ENCODE measurements around the gene PCDHGB6. TPM values are rescaled to one million over a fixed set of nuclear protein-coding genes. Genes with fewer than 3 reads are reported as not detected.

Gene PCDHGB6
- total RNA-seq, 1 experiment from 2014 or later, result 0.22 TPM

GRCh38 chr5:141437221-141437620 is 29.4 kb downstream of the PCDHGB6 start:
- intact Hi-C loops (cut with micrococcal nuclease), result no loop called here
- no peak for TF ChIP-seq EZH2phosphoT487 (IDR thresholded peaks at IDR 0.05; ENCODE audit: borderline replicate concordance)
- TF ChIP-seq REST (IDR thresholded peaks at IDR 0.05; ENCODE audit: low read depth), result no peak
- TF ChIP-seq CEBPB (IDR thresholded peaks at IDR 0.05; ENCODE audit: low read depth), result no peak
- TF ChIP-seq SRF (IDR thresholded peaks at IDR 0.05; ENCODE audit: low read depth), result no peak
- TF ChIP-seq ELF1 (IDR thresholded peaks at IDR 0.05; ENCODE audit: borderline replicate concordance, low read depth), result no peak
- no peak for TF ChIP-seq CTCF (IDR thresholded peaks at IDR 0.05 in 2 of 3, conservative IDR thresholded peaks at IDR 0.05 in 1 of 3; ENCODE audit: borderline replicate concordance in 1 of 3, insufficient read depth in 1 of 3, low read depth in 2 of 3, low read length in 2 of 3)
- no peak for TF ChIP-seq JUND (IDR thresholded peaks at IDR 0.05)
- no peak for TF ChIP-seq POLR2A (IDR thresholded peaks at IDR 0.05; ENCODE audit: borderline replicate concordance, extremely low read depth, insufficient read depth, insufficient read length)
- TF ChIP-seq YY1 (IDR thresholded peaks at IDR 0.05; ENCODE audit: extremely low read depth, insufficient replicate concordance, low read depth, low read length), result no peak
- no peak for TF ChIP-seq SP1 (IDR thresholded peaks at IDR 0.05; ENCODE audit: low read depth)
- TF ChIP-seq FOSL1 (IDR thresholded peaks at IDR 0.05; ENCODE audit: low read depth), result no peak
- no peak for TF ChIP-seq ZNF274 (IDR thresholded peaks at IDR 0.05; ENCODE audit: low read depth, low read length)
- TF ChIP-seq MAX (IDR thresholded peaks at IDR 0.05), result no peak
- no peak for TF ChIP-seq RAD21 (IDR thresholded peaks at IDR 0.05; ENCODE audit: low read depth)
- no peak for TF ChIP-seq ZBTB33 (IDR thresholded peaks at IDR 0.05; ENCODE audit: extremely low read depth, insufficient replicate concordance, low read length)
- TF ChIP-seq EGR1 (IDR thresholded peaks at IDR 0.05; ENCODE audit: low read depth), result no peak
- no peak for TF ChIP-seq EZH2 (IDR thresholded peaks at IDR 0.05)
- no peak for TF ChIP-seq ATF3 (IDR thresholded peaks at IDR 0.05)
- TF ChIP-seq TCF7L2 (IDR thresholded peaks at IDR 0.05; ENCODE audit: borderline replicate concordance, extremely low read depth, insufficient read depth, insufficient read length), result no peak
- no peak for TF ChIP-seq SIN3A (IDR thresholded peaks at IDR 0.05; ENCODE audit: low read depth)
- Histone ChIP-seq H3K27ac (ENCODE audit: low read depth, low read length) (no peak overlapping the region), H3K9me2 (ENCODE audit: insufficient read depth) (no peaks in the 10 kb centered on the region), H2AFZ (ENCODE audit: low read depth, low read length, poor library complexity, severe bottlenecking) (no peak overlapping the region), H3K4me1 (ENCODE audit: control insufficient read depth in 1 of 2, insufficient read depth in 2 of 2, low read length in 2 of 2) (no peaks in the 10 kb centered on the region), H3K9me3 (ENCODE audit: control insufficient read depth in 1 of 2, insufficient read depth in 1 of 2, low read depth in 1 of 2, low read length in 2 of 2) (no peaks in the 10 kb centered on the region), H3K4me3 (replicated peaks in 1 of 2; ENCODE audit: low read depth in 1 of 2, low read length in 2 of 2) (no peak overlapping the region), H3K36me3 (ENCODE audit: control insufficient read depth in 1 of 2, insufficient read depth in 2 of 2, low read length in 2 of 2) (no peaks in the 10 kb centered on the region), H3K79me2 (ENCODE audit: insufficient read depth, low read length) (no peaks in the 10 kb centered on the region), H3K4me2 (ENCODE audit: low read length) (no peak overlapping the region), H4K20me1 (ENCODE audit: insufficient read depth) (no peaks in the 10 kb centered on the region), H3K9ac (ENCODE audit: low read length) (no peak overlapping the region), H3K27me3 (ENCODE audit: insufficient read depth, low read length) (no peaks in the 10 kb centered on the region)
- BruUV-seq (replicated peaks), result no TSS peak
- CTCF ChIA-PET, result interaction anchor here (1.6 kb wide), 1 partner anchor 120 kb away, joined by 3 read pairs; no protein-coding TSS in a partner anchor
- RAD21 ChIA-PET (ENCODE audit: low non-redundant PET in 1 of 2, low total read pairs in 2 of 2, uncharacterized antibody in 2 of 2, unreplicated experiment in 2 of 2), result no interaction called here
- DNase-seq (ENCODE audit: low read depth, low spot score), result no peak
- POLR2A ChIA-PET, result no interaction called here
- ATAC-seq, result no peak

Measured in HCT116 (cell line).